Measurements from ENCODE around the gene TBL1X. TPM values are rescaled to one million over a fixed set of nuclear protein-coding genes. Genes with fewer than 3 reads are reported as not detected.
A peak's percentile ranks its signal among the peaks of the same experiment; 100 is the strongest.

Gene TBL1X
- total RNA-seq, 6 experiments from 2014 or later = 18.0 to 40.7 (median 20.8) TPM

- H3K27ac ChIP-seq = no peak overlapping the region
- H3K36me3 ChIP-seq = no peaks in the 10 kb centered on the region
- no peak overlapping the region for H3K4me3 ChIP-seq
- ATAC-seq (no peak), DNase-seq (no peak)
- 53% methylated on average over 7 of the region's 7 CpGs for WGBS (ENCODE audit: insufficient coverage, low coverage, low lambda C conversion rate, missing lambda C conversion rate)
- no peaks in the 10 kb centered on the region for H3K9me3 ChIP-seq
- no peaks in the 10 kb centered on the region for H3K27me3 ChIP-seq
- no peaks in the 10 kb centered on the region for H3K4me1 ChIP-seq
- TF ChIP-seq POLR2A (IDR thresholded peaks at IDR 0.05) (no peak), CTCF (IDR thresholded peaks at IDR 0.05) (no peak)
- intact Hi-C loops (cut with DNase I) = no loop called here
Observed at GRCh38 chrX:9737363-9737762, 272.5 kb downstream of the TBL1X start.

- Histone ChIP-seq H3K36me3 (no peaks in the 10 kb centered on the region), H3K27me3 (no peaks in the 10 kb centered on the region), H3K4me3 (no peak overlapping the region), H3K9me3 (no peaks in the 10 kb centered on the region), H3K4me1 (no peaks in the 10 kb centered on the region), H3K27ac (no peak overlapping the region)
- ATAC-seq (no peak), DNase-seq (no peak)
- intact Hi-C loops (cut with DNase I) = no loop called here
- 62% methylated on average over 3 of the region's 3 CpGs for WGBS (ENCODE audit: insufficient coverage, low coverage, low lambda C conversion rate, missing lambda C conversion rate)
- TF ChIP-seq POLR2A (IDR thresholded peaks at IDR 0.05) = no peak
- no peak for TF ChIP-seq CTCF (IDR thresholded peaks at IDR 0.05)
Observed at GRCh38 chrX:9738151-9738550, 273.3 kb downstream of the TBL1X start.

- intact Hi-C loops (cut with DNase I) = no loop called here
- Histone ChIP-seq H3K4me3 (no peak overlapping the region), H3K36me3 (no peaks in the 10 kb centered on the region), H3K27ac (no peak overlapping the region), H3K27me3 (no peaks in the 10 kb centered on the region), H3K4me1 (no peaks in the 10 kb centered on the region), H3K9me3 (no peaks in the 10 kb centered on the region)
- 63% methylated on average over 4 of the region's 5 CpGs for WGBS (ENCODE audit: insufficient coverage, low coverage, low lambda C conversion rate, missing lambda C conversion rate)
- no peak for TF ChIP-seq CTCF (IDR thresholded peaks at IDR 0.05)
- no peak for TF ChIP-seq POLR2A (IDR thresholded peaks at IDR 0.05)
- no peak for ATAC-seq
- no peak for DNase-seq
Observed at GRCh38 chrX:9739130-9739529, 274.3 kb downstream of the TBL1X start.

GRCh38 chrX:9745417-9746115 is 280.7 kb downstream of the TBL1X start:
- Histone ChIP-seq H3K4me1 (no peaks in the 10 kb centered on the region), H3K27me3 (no peaks in the 10 kb centered on the region), H3K27ac (no peak overlapping the region), H3K4me3 (no peak overlapping the region), H3K36me3 (no peaks in the 10 kb centered on the region), H3K9me3 (no peaks in the 10 kb centered on the region)
- DNase-seq = no peak
- ATAC-seq = peak; percentile 39 to 76 (median 60)
- intact Hi-C loops (cut with DNase I) = no loop called here
- TF ChIP-seq POLR2A (IDR thresholded peaks at IDR 0.05) = no peak
- no peak for TF ChIP-seq CTCF (IDR thresholded peaks at IDR 0.05)
- WGBS (ENCODE audit: insufficient coverage, low coverage, low lambda C conversion rate, missing lambda C conversion rate) = 66% methylated on average over 10 of the region's 11 CpGs
